Transverse colon (tissue), 4 donors: ENCODE data around the gene TENM4.

Source experiments
- EP300 ChIP-seq: sonication (generic); formaldehyde crosslinking; IDR thresholded peaks from one replicate; pipeline ENCODE4 v1.6.1; 2017; ENCODE audit warnings: antibody characterized with exemption, low read depth
- POLR2A ChIP-seq: fragments of 450-650 bp; IDR thresholded peaks from one replicate; pipeline ENCODE4 v1.6.1; 2016; ENCODE audit warnings: antibody characterized with exemption, mild to moderate bottlenecking, moderate library complexity
- POLR2AphosphoS5 ChIP-seq, 3 donors: sonication (generic); formaldehyde crosslinking; IDR thresholded peaks; one replicate each; pipeline ENCODE4 v1.6.1; 2016; ENCODE audit warnings: antibody characterized with exemption in 3 of 3
- TF ChIP-seq, protein P1 (sequence below), 5 experiments: fragments of 200-600 bp in 3 of 5; fragments of 450-650 bp in 2 of 5; sonication (generic) in 3 of 5; IDR thresholded peaks; 1 replicate in 2 of 5; 2 replicates in 3 of 5; pipeline ENCODE4 v1.5.1; 2016 to 2017; ENCODE audit warnings: antibody characterized with exemption in 5 of 5, inconsistent platforms in 3 of 5, mild to moderate bottlenecking in 2 of 5, moderate library complexity in 1 of 5

- TF ChIP-seq, protein P1, sequence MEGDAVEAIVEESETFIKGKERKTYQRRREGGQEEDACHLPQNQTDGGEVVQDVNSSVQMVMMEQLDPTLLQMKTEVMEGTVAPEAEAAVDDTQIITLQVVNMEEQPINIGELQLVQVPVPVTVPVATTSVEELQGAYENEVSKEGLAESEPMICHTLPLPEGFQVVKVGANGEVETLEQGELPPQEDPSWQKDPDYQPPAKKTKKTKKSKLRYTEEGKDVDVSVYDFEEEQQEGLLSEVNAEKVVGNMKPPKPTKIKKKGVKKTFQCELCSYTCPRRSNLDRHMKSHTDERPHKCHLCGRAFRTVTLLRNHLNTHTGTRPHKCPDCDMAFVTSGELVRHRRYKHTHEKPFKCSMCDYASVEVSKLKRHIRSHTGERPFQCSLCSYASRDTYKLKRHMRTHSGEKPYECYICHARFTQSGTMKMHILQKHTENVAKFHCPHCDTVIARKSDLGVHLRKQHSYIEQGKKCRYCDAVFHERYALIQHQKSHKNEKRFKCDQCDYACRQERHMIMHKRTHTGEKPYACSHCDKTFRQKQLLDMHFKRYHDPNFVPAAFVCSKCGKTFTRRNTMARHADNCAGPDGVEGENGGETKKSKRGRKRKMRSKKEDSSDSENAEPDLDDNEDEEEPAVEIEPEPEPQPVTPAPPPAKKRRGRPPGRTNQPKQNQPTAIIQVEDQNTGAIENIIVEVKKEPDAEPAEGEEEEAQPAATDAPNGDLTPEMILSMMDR (IDR thresholded peaks at IDR 0.05) = no peak
- TF ChIP-seq POLR2A (no peak), POLR2AphosphoS5 (IDR thresholded peaks at IDR 0.05) (no peak), EP300 (no peak)
Measured at GRCh38 chr11:78684377-78684776, 756.5 kb downstream of the TENM4 start.
